NAMALWA (cell line): ENCODE results near the gene CCK.

Experiments
- DNase-seq: peaks from one replicate; pipeline ENCODE4 v3.0.0-alpha.2; 2015; ENCODE audit warnings: low spot score

Gene CCK

DNA sequence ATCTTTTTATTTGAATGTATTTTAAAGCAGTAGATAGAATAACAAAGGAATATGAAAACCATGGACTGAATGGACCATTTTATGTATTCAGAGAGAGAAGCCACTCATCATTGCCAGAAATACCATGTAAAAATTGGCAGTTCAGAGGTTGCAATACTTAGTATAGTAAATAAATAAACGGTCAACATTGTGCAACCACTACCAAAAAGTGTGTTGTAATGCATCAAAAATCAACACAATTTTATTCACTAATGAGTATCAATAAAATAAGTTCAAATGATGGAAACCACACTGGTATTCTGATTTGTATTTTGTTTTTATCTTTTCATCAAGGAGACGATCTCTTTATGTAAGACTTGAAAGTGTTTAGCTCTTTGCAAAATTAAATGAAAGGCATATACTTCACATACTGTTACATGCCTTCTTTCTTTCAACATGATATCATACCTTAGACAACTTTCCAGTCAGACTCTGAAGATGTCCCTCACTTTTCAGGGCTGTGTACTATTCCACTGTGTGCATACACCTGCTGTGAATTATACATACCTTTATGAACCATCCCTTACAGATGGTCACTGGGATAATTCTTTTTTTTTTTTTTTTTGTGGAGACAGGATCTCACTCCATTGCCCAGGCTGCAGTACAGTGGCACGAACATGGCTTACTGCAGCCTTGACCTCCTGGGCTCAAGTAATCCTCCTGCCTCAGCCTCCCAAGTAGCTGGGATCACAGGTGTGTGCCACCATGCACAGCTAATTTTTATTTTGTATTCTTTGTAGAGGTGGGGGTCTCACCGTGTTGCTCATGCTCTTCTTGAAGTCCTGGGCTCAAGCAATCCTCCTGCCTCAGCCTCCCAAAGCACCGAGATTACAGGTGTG lies 40.3 kb downstream of the CCK start:
- no peak for DNase-seq

- DNase-seq = no peak
These were observed 41.1 kb downstream of the CCK start for GRCh38 chr3:42224658-42225421.

GRCh38 chr3:42224178-42224577 lies 41.8 kb downstream of the CCK start:
- DNase-seq = no peak

DNA sequence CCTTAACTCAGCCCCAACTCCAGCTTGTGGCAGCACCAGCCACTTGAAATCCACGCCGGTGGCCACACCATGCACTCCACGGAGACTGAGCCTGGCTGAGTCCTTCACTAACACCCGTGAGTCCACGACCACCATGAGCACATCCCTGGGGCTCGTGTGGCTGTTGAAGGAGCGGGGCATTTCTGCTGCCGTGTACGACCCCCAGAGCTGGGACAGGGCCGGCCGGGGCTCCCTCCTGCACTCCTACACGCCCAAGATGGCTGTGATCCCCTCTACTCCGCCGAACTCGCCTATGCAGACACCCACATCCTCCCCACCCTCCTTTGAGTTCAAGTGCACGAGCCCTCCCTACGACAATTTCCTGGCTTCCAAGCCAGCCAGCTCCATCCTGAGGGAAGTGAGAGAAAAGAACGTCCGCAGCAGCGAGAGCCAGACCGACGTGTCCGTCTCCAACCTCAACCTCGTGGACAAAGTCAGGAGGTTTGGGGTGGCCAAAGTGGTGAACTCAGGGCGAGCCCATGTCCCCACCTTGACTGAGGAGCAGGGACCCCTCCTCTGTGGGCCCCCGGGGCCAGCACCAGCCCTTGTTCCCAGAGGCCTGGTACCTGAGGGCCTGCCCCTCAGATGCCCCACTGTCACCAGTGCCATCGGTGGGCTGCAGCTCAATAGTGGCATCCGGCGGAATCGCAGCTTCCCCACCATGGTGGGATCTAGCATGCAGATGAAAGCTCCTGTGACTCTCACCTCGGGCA lies 42.9 kb downstream of the CCK start:
- DNase-seq = no peak

DNA sequence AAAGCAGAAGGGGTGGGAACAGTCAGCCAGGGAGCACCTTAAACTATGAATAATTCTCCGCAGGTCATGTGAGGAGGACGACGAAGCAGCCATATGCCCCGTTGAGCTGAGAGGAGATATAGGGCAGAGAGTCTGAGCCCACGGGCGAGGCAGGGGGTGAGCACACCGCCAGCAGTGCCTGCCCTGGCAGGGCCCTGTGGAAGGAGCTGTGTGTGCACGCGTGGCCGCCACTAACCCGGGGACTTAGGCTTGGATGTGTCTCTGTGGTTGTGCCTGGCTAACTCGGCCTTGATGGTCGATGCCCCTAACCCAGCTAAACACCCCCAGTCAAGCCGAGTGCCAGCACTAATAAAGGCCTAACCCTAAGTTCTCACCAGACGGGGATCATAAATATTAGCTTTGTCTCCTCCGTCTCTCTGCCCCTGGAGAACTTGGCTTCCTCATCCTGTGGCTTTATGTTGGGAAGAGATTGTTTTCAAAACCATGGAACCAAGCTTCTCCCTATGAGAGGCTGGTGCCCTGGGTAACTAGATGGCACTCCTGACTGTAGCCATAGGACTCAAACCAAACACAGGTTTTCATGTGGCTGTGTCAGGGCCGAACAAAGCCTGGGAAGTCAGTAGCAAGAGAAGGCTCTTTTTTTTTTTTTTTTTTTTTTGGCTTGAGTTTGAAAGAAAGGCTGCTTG lies 45.4 kb downstream of the CCK start:
- no peak for DNase-seq

DNA sequence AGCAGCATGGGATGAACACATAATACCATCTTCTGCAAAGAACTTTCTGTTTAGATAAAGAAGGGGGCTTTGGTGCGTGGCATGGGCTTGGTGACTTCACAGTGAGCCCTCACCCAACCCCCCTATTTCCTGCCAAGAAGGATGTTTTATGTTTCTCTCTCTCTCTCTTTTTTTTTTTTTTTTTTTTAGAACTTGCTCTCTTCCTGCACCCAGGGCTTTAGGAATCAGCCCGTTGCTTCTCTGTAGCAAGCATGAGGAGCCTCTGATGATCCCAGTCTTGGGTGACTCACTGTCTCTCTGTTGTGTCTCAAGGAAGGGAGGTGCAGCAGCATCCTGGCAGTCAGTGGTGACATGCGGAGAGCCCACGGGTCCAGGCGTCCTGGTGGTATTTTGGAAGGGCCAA lies 49.1 kb downstream of the CCK start:
- no peak for DNase-seq

DNA sequence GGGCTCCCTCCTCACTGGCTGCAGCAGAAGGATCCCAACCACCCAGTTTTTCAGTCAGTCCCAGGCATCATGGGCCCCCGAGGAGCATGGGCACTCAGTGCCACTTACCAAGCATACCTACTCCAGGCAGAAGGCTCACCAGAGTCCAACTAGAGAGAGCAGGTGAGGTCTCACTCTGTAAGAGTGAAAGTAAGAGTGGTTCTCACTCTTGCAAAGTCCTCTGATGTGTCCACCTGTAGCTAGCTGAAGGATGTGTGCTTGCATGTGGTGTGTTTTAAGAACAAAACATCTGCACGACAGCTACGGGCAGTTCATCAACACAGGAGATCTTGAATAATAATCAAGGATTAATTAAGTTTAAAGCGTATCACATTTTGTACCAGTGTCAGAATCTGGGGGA lies 49.7 kb downstream of the CCK start:
- no peak for DNase-seq

DNA sequence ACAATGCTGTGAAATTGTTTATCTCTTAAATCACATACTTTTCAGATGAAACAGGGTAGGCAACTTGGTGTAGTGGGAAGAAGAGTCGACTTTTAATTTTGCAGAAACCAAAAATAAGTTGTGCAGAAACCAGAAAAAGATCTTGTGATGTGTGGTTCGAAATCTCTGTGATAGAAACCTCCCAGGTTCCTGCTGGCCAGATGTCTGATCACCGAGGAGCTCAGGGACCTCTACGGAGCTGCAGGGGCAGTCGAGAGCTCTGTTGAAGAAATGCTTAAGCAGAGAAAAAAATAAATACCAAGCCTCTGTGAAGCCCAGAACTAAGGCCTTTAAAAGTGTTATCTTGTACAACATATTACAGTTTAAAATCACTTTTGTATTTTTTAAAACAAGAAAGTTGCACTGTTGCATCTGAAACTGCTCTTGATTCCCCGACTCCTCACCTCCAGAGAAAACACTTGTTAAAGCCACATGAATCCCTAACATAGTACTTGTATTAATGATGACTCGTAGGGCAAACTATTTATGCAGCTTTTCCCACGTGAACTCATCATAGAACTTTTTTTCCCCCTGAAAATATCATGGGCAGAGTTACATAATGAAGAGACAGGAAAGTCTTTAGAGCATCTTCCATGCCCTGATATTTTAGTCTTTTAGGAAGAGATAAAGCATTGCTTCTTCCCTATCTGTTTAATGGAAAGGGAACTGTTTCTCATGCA lies 51.3 kb downstream of the CCK start:
- no peak for DNase-seq

DNA sequence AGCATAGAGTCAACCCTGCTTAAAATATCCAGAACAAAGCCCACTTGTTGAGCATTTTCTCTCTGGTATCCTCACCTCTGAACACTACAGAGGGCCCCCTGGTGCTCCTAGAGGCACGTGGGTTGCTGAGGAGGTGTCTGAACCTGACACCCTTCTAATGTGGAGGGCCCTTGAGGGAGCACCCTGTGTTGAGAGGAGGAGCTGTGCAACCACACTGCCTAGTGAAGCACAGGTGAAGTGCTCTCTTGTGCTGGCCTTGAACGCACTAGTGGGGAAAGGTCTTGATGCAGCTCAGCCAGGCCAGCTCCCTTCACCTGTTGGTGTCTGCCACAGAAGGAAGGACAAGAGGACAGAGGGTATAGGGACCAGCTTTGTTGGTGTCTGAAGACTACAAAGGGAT lies 51.9 kb downstream of the CCK start:
- DNase-seq = no peak

- no peak for DNase-seq
These were observed 52.6 kb downstream of the CCK start for GRCh38 chr3:42213417-42213816.

GRCh38 chr3:42210726-42211125 lies 55.3 kb downstream of the CCK start:
- no peak for DNase-seq

DNA sequence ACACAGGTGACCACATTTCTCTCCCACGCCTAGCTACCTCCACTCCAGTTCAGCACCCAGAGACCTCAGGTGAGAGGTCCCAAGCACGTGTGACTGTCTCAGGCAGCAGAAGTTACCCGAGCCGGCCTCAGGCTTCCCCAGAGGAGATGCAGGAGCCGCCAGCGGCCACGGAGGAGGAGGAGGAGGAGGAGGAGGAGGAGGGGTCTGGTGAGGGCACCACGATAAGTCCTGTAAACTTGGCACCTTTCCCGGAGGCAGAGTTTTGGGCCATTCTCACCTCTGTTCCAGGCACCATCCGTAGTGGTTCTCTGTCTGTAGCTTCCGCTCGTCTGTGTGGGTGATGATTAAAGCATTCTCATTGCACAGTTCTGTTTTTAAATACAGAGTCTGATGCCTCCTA lies 56.1 kb downstream of the CCK start:
- no peak for DNase-seq
